Heart left ventricle (tissue), 16 donors: ENCODE data around the gene ERCC3. TPM values are rescaled to one million over a fixed set of nuclear protein-coding genes. Genes with fewer than 3 reads are reported as not detected.

ENCODE experiments used
- ATAC-seq, 4 donors: fragments of 200-7000 bp; cut with Tn5 transposase; one replicate each; pipeline ENCODE4 v1.9.1; 2020 to 2022; ENCODE audit warnings: moderate library complexity in 4 of 4, mild to moderate bottlenecking in 3 of 4, moderate number of reproducible peaks in 1 of 4
- DNase-seq, 5 donors: peaks; one replicate each; pipeline ENCODE4 v3.0.0-alpha.2; 2020
- H3K27ac ChIP-seq, 12 donors: fragments of 200-600 bp; sonication (generic) in 4 of 12; one replicate each; pipeline versions ENCODE4 v1.5.0 to v1.8.0; 2016 to 2022; ENCODE audit warnings: mild to moderate bottlenecking in 2 of 12
- H3K27me3 ChIP-seq, 9 donors: fragments of 200-600 bp; sonication (generic) in 2 of 9; one replicate each; pipeline versions ENCODE4 v1.5.1 to v1.8.0; 2016 to 2022; ENCODE audit warnings: mild to moderate bottlenecking in 3 of 9
- H3K36me3 ChIP-seq, 9 donors: fragments of 200-600 bp; sonication (generic) in 2 of 9; one replicate each; pipeline versions ENCODE4 v1.5.0 to v1.8.0; 2018 to 2022; ENCODE audit warnings: mild to moderate bottlenecking in 2 of 9
- H3K4me1 ChIP-seq, 12 donors: fragments of 200-600 bp; sonication (generic) in 4 of 12; one replicate each; pipeline versions ENCODE4 v1.5.0 to v1.8.0; 2016 to 2022; ENCODE audit warnings: mild to moderate bottlenecking in 3 of 12
- H3K4me3 ChIP-seq, 12 donors: fragments of 200-600 bp; sonication (generic) in 4 of 12; one replicate each; pipeline versions ENCODE4 v1.5.0 to v1.8.0; 2017 to 2022; ENCODE audit warnings: mild to moderate bottlenecking in 9 of 12, moderate library complexity in 4 of 12
- H3K9me3 ChIP-seq, 12 donors: fragments of 200-600 bp; sonication (generic) in 4 of 12; one replicate each; pipeline versions ENCODE4 v1.5.0 to v1.8.0; 2016 to 2022; ENCODE audit warnings: mild to moderate bottlenecking in 1 of 12
- CTCF ChIP-seq, 12 donors: fragments of 200-600 bp; sonication (generic) in 4 of 12; IDR thresholded peaks; one replicate each; pipeline versions ENCODE4 v1.5.0 to v1.8.0; 2018 to 2022; ENCODE audit warnings: antibody characterized with exemption in 12 of 12, mild to moderate bottlenecking in 5 of 12
- POLR2A ChIP-seq, 2 donors: fragments of 450-650 bp; IDR thresholded peaks; one replicate each; pipeline ENCODE4 v1.6.1; 2017; ENCODE audit warnings: antibody characterized with exemption in 2 of 2, mild to moderate bottlenecking in 2 of 2, moderate library complexity in 2 of 2
- WGBS, 4 donors: extraction: QIAGEN DNeasy Blood & Tissue Kit in 2 of 4; methylation state at CpG; one replicate each; pipeline versions ENCODE4 v1.1.5 to v1.1.7; 2013 to 2018; 5-methylcytosine and 5-hydroxymethylcytosine counted together
- intact Hi-C, 10 donors: fragments of 100-400 bp; cut with DNase I; formaldehyde crosslinking; loops; one replicate each; pipeline versions ENCODE4 v1.11.1 to v1.14.2; 2022
- polyA plus RNA-seq, 2 donors: library from polyadenylated mRNA; stranded (reverse); fragments of 200-250 nt; gene quantifications; one replicate each; pipeline ENCODE4 v1.2.3, GENCODE V29; 2013
- total RNA-seq, 9 donors: library from RNA; depleted of rRNA in 2 of 9; stranded (reverse); fragments of >200 nt in 2 of 9; fragmentation: NEBNext Ultra II Directional in 3 of 9; extraction: Animal tissue kit (Norgen Biotek cat#: 25700) in 3 of 9; gene quantifications; one replicate each; pipeline versions ENCODE4 v1.1.0 to v1.2.4, GENCODE V29; 2016 to 2023
- donor health status: ischemic (EF 13 %, LVEDD 7.1; RV severe dilation, severe dysfunction).
- donor health status: healthy with polysubstance abuse.
- donor health status: DM: no; HTN: yes; CAD: no.
- donor health status: DM: no; HTN: no; CAD: no.
- donor health status: ischemic (EF 25% LVEDD 6.9; RV normal size, moderate dysfunction).
- donor health status: ischemic (EF 25% LVEDD 5.7; RV mildly dilated, moderate dysfunction).
- donor health status: healthy.
- donor health status: DM: yes; HTN: yes; CAD: no.
- donor health status: ischemic (EF 35%, LVEDD 5.7; RV mildly dilated, moderate dysfunction).
- donor health status: nonischemic (EF 11% LVEDD 7.7; RV severe dilation, severe dysfunction).
- donor health status: DM: yes; HTN: yes; CAD: no.
- donor health status: PGD.
- donor health status: ischemic (EF 29% LVEDD 5.4; RV normal size, mild dysfunction).
- donor health status: nonischemic (EF 23%, LVEDD 6.1; RV moderate dilation, normal function).

Gene ERCC3
- total and polyA plus RNA-seq, 11 donors, result 12.6 to 33.1 (median 23.1) TPM

GRCh38 chr2:127320586-127321275 is 26.8 kb upstream of the ERCC3 start:
- Histone ChIP-seq H3K4me3 (no peak overlapping the region), H3K27me3 (no peaks in the 10 kb centered on the region), H3K4me1 (no peaks in the 10 kb centered on the region), H3K9me3 (peaks cover 0 to 13% (median 4%) of the 10 kb centered on the region in 12 donors), H3K27ac (no peak overlapping the region), H3K36me3 (peaks cover 0 to 100% (median 98%) of the 10 kb centered on the region in 9 donors)
- intact Hi-C loops, result loop anchor here in 5 of 10 donors (5.0 to 10.0 kb wide), 4 partner anchors 94 to 162 kb away; partner anchors contain the start of gene PROC (in 1 of the 5)
- TF ChIP-seq CTCF (IDR thresholded peaks at IDR 0.05) (no peak), POLR2A (IDR thresholded peaks at IDR 0.05) (no peak)
- WGBS, 4 donors, result 50 to 97% (median 93%) methylated on average over 1 of the region's 1 CpG
- no peak for ATAC-seq
- DNase-seq, result no peak

- Histone ChIP-seq H3K27ac (no peak overlapping the region), H3K4me3 (no peak overlapping the region), H3K36me3 (peaks cover 0 to 100% (median 98%) of the 10 kb centered on the region in 9 donors), H3K27me3 (no peaks in the 10 kb centered on the region), H3K9me3 (peaks cover 0 to 13% (median 4%) of the 10 kb centered on the region in 12 donors), H3K4me1 (no peaks in the 10 kb centered on the region)
- ATAC-seq, result no peak
- TF ChIP-seq POLR2A (IDR thresholded peaks at IDR 0.05), result no peak
- TF ChIP-seq CTCF (IDR thresholded peaks at IDR 0.05), result no peak
- 95 to 100% (median 98%) methylated on average over 1 of the region's 1 CpG for WGBS, 4 donors
- intact Hi-C loops, result loop anchor here in 5 of 10 donors (5.0 to 10.0 kb wide), 4 partner anchors 95 to 162 kb away; partner anchors contain the start of gene PROC (in 1 of the 5)
- DNase-seq, result no peak
Observed at GRCh38 chr2:127320067-127320466, 26.1 kb upstream of the ERCC3 start.

GRCh38 chr2:127314193-127314988 is 20.4 kb upstream of the ERCC3 start:
- Histone ChIP-seq H3K36me3 (peaks cover 0 to 100% (median 98%) of the 10 kb centered on the region in 9 donors), H3K27ac (no peak overlapping the region), H3K9me3 (no peaks in the 10 kb centered on the region), H3K4me1 (no peaks in the 10 kb centered on the region), H3K4me3 (no peak overlapping the region), H3K27me3 (no peaks in the 10 kb centered on the region)
- ATAC-seq (no peak), DNase-seq (no peak)
- 87 to 91% (median 90%) methylated on average over 7 of the region's 7 CpGs for WGBS, 4 donors
- no peak for TF ChIP-seq CTCF (IDR thresholded peaks at IDR 0.05)
- TF ChIP-seq POLR2A (IDR thresholded peaks at IDR 0.05), result no peak
- intact Hi-C loops, result no loop called here

- TF ChIP-seq POLR2A (IDR thresholded peaks at IDR 0.05) (no peak), CTCF (IDR thresholded peaks at IDR 0.05) (no peak)
- H3K36me3 ChIP-seq, result peaks cover 0 to 100% (median 94%) of the 10 kb centered on the region in 9 donors
- WGBS, 4 donors, result 81 to 87% (median 85%) methylated on average over 3 of the region's 3 CpGs
- H3K4me1 ChIP-seq, result no peaks in the 10 kb centered on the region
- H3K27ac ChIP-seq, result no peak overlapping the region
- H3K9me3 ChIP-seq, result no peaks in the 10 kb centered on the region
- intact Hi-C loops, result no loop called here
- DNase-seq, result no peak
- H3K27me3 ChIP-seq, result no peaks in the 10 kb centered on the region
- no peak for ATAC-seq
- no peak overlapping the region for H3K4me3 ChIP-seq
Observed at GRCh38 chr2:127313406-127313805, 19.5 kb upstream of the ERCC3 start.
